NCI-H345 (cell line): ENCODE measurements around the gene PPA1.
"Not testable (repeated sequence)": the region's sequence is repeated elsewhere in the genome, so short reads cannot be mapped to it uniquely, and the experiment has no call there.

Source experiments
- DNase-seq: peaks from one replicate; lab custom pipeline; 2025; lab: John Stamatoyannopoulos, UW

Gene PPA1

GRCh38 chr10:70169011-70169410 is 64.2 kb downstream of the PPA1 start:
- DNase-seq: no peak

GRCh38 chr10:70167246-70167645 is 66.0 kb downstream of the PPA1 start:
- no peak for DNase-seq

DNA sequence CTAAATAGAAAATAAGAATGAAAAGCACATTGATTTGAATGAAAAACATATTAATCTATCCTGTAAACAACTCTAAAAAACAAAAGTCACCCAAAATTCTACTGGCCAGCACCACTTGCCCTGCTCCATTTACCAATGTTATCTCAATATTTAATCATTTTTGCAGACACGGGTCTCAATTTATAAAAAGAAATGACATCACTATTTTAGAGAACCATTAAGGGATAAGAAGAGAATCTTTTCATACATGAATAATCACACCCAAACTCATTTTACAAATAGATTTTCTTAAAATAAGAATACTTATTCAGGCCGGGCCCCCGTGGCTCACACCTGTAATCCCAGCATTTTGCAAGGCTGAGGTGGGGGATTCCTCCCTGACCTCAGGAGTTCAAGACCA is 66.8 kb downstream of the PPA1 start:
- DNase-seq: no peak

GRCh38 chr10:70164163-70164562 is 69.1 kb downstream of the PPA1 start:
- no peak for DNase-seq

DNA sequence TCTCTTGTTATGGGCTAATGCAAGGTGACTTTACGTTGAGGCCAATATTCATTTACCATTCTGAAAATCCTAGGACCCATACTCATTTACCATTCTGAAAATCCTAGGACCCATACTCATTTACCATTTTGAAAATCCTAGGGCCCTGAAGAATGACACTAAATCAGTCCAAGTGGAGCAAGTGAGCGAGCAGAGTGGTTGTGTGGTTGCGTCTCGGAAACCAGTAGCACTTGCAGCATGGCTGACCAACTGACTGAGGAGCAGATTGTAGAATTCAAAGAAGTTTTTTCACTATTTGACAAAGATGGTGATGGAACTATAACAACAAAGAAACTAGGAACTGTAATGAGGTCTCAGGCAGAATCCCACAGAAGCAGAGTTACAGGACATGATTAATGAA is 69.8 kb downstream of the PPA1 start:
- DNase-seq: no peak

DNA sequence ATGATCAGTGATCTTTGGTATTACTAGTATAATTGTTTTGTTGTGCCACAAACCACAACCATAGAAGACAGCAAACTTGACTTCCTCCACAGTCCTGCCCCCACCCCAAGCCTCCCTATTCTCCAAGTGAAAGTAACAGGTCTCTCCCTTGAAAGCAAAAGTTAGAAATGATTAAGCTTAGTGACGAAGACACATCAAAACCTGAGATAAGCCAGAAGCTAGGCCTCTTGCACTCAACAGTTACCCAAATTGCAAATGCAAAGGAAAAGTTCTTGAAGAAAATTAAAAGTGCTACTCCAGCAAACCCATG is 70.4 kb downstream of the PPA1 start:
- DNase-seq: no peak

DNA sequence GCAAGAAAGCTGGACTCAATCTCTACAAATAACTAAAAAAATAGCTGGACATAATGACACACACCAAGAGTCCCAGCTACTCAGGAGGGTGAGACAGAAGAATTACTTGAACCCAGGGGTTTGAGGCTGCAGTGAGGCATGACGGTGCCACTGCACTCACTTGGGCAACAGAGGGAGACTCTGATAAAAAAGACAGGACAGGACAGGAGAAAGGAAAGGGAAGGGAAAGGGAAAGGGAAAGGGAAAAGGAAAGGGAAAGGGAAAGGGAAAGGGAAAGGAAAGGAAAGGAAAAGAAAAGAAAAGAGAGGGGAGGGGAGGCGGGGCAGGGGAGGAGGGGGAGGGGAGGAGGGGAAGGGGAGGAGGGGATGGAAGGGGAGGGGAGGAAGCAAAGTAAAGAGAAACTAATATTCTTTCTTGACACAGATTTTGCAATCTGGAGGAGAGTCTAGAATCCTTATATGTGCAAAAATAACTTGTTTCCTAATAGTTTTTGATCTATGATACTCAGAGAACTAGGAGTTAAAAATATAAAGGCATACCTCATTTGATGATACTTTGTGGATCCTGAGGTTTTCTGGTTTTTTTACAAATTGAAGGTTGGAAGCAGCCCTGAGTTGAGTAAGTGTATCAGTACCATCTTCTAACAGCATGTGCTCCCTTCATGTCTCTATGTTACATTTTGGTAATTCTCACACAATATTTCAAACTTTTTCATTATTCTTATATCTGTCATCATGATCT is 70.9 kb downstream of the PPA1 start:
- no peak for DNase-seq

GRCh38 chr10:70160798-70161197 is 72.4 kb downstream of the PPA1 start:
- DNase-seq: no peak

GRCh38 chr10:70159366-70159765 is 73.9 kb downstream of the PPA1 start:
- DNase-seq: not testable (repeated sequence)

DNA sequence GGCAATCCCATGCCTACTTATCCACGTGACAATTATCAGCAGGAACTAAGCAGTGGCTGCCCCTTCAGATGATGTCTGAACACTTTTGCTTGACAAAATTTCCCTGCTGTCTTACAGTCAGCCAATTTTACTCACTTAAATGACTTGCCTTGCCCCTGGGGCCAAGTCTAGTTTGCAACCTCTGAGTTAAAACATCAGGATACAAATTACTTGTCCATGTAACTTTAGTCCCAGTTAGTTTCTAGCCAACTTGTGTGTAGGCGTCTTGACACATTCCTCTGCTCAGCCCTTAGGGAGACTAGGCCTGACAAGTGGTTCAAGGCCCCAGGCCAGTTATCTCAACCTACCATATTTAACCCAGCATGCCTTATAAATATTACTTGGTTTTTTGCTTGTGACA is 75.1 kb downstream of the PPA1 start:
- no peak for DNase-seq

- no peak for DNase-seq
Observed at GRCh38 chr10:70155255-70155838, 77.9 kb downstream of the PPA1 start.
